RWPE2 (cell line): ENCODE results near the gene E4F1.
A peak's percentile ranks its signal among the peaks of the same experiment; 100 is the strongest.

Experiments
- ATAC-seq: fragments of 200-7000 bp; cut with Tn5 transposase; 3 replicates; pipeline ENCODE4 v1.9.1; 2021; ENCODE audit warnings: low read depth
- DNase-seq: peaks from one replicate; pipeline ENCODE4 v3.0.0-alpha.2; 2020; ENCODE audit warnings: low spot score
- H3K27ac ChIP-seq: fragments of 450-650 bp; 2 replicates; pipeline ENCODE4 v1.5.1; 2017; ENCODE audit warnings: mild to moderate bottlenecking; ENCODE audit not compliant: poor library complexity, severe bottlenecking
- H3K27me3 ChIP-seq: fragments of 250-450 bp; sonication (Bioruptor Pico); 2 replicates; pipeline ENCODE4 v1.5.1; 2021; ENCODE audit warnings: mild to moderate bottlenecking, moderate library complexity; ENCODE audit not compliant: insufficient read depth, poor library complexity, severe bottlenecking
- H3K36me3 ChIP-seq: fragments of 250-450 bp; sonication (Bioruptor Pico); 2 replicates; pipeline ENCODE4 v1.5.1; 2020; ENCODE audit warnings: low read depth, mild to moderate bottlenecking, moderate library complexity
- H3K4me1 ChIP-seq: fragments of 250-450 bp; sonication (Bioruptor Pico); 2 replicates; pipeline ENCODE4 v1.5.1; 2021; ENCODE audit warnings: mild to moderate bottlenecking, moderate library complexity; ENCODE audit not compliant: insufficient read depth, poor library complexity, severe bottlenecking
- H3K4me3 ChIP-seq: fragments of 250-450 bp; sonication (Bioruptor Pico); 2 replicates; pipeline ENCODE4 v1.5.1; 2021; ENCODE audit warnings: mild to moderate bottlenecking, moderate library complexity; ENCODE audit not compliant: severe bottlenecking
- H3K9me3 ChIP-seq: fragments of 250-450 bp; sonication (Bioruptor Pico); 2 replicates; pipeline ENCODE4 v1.5.1; 2021; ENCODE audit warnings: mild to moderate bottlenecking, moderate library complexity; ENCODE audit not compliant: severe bottlenecking
- TF ChIP-seq, protein P1 (sequence below): fragments of 450-650 bp; IDR thresholded peaks from one replicate; pipeline ENCODE4 v1.5.1; 2017; ENCODE audit warnings: mild to moderate bottlenecking, moderate library complexity; ENCODE audit not compliant: poor library complexity, severe bottlenecking

E4F1 gene

DNA sequence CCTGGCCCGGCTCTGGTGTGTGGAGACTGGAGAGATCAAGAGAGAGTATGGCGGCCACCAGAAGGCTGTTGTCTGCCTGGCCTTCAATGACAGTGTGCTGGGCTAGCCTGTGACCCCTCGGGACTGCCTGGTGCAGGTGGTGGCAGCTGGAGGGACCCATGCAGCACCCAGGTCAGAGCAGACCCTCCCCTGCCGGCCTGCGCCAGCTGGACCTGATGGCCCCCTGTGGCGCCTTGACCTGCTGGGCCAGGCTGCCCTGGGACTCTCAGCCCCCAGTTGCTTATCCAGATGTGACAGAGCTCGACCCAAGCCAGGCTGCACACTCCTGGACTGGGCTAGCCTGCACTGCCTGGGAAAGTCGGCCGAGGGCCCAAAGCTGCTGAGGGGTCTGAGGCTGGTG, 14.6 kb upstream of the E4F1 start:
- DNase-seq (peak; percentile 66), ATAC-seq (no peak)
- no peak overlapping the region for H3K4me3 ChIP-seq
- TF ChIP-seq, protein P1, sequence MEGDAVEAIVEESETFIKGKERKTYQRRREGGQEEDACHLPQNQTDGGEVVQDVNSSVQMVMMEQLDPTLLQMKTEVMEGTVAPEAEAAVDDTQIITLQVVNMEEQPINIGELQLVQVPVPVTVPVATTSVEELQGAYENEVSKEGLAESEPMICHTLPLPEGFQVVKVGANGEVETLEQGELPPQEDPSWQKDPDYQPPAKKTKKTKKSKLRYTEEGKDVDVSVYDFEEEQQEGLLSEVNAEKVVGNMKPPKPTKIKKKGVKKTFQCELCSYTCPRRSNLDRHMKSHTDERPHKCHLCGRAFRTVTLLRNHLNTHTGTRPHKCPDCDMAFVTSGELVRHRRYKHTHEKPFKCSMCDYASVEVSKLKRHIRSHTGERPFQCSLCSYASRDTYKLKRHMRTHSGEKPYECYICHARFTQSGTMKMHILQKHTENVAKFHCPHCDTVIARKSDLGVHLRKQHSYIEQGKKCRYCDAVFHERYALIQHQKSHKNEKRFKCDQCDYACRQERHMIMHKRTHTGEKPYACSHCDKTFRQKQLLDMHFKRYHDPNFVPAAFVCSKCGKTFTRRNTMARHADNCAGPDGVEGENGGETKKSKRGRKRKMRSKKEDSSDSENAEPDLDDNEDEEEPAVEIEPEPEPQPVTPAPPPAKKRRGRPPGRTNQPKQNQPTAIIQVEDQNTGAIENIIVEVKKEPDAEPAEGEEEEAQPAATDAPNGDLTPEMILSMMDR, result no peak
- H3K4me1 ChIP-seq, result peaks cover 8% of the 10 kb centered on the region
- no peak overlapping the region for H3K27ac ChIP-seq
- no peaks in the 10 kb centered on the region for H3K9me3 ChIP-seq
- peaks cover 44% of the 10 kb centered on the region for H3K36me3 ChIP-seq
- no peaks in the 10 kb centered on the region for H3K27me3 ChIP-seq

- Histone ChIP-seq H3K27me3 (no peaks in the 10 kb centered on the region), H3K36me3 (peaks cover 44% of the 10 kb centered on the region), H3K4me3 (no peak overlapping the region), H3K9me3 (no peaks in the 10 kb centered on the region), H3K27ac (no peak overlapping the region), H3K4me1 (peaks cover 8% of the 10 kb centered on the region)
- DNase-seq (peak; percentile 63), ATAC-seq (no peak)
- TF ChIP-seq, protein P1, result no peak
Measured at GRCh38 chr16:2209258-2210008, 14.0 kb upstream of the E4F1 start.

GRCh38 chr16:2210009-2210332, 13.4 kb upstream of the E4F1 start:
- ATAC-seq (no peak), DNase-seq (peak; percentile 63)
- Histone ChIP-seq H3K9me3 (no peaks in the 10 kb centered on the region), H3K4me1 (peaks cover 8% of the 10 kb centered on the region), H3K36me3 (peaks cover 44% of the 10 kb centered on the region), H3K27ac (no peak overlapping the region), H3K4me3 (no peak overlapping the region), H3K27me3 (no peaks in the 10 kb centered on the region)
- TF ChIP-seq, protein P1, result no peak

DNA sequence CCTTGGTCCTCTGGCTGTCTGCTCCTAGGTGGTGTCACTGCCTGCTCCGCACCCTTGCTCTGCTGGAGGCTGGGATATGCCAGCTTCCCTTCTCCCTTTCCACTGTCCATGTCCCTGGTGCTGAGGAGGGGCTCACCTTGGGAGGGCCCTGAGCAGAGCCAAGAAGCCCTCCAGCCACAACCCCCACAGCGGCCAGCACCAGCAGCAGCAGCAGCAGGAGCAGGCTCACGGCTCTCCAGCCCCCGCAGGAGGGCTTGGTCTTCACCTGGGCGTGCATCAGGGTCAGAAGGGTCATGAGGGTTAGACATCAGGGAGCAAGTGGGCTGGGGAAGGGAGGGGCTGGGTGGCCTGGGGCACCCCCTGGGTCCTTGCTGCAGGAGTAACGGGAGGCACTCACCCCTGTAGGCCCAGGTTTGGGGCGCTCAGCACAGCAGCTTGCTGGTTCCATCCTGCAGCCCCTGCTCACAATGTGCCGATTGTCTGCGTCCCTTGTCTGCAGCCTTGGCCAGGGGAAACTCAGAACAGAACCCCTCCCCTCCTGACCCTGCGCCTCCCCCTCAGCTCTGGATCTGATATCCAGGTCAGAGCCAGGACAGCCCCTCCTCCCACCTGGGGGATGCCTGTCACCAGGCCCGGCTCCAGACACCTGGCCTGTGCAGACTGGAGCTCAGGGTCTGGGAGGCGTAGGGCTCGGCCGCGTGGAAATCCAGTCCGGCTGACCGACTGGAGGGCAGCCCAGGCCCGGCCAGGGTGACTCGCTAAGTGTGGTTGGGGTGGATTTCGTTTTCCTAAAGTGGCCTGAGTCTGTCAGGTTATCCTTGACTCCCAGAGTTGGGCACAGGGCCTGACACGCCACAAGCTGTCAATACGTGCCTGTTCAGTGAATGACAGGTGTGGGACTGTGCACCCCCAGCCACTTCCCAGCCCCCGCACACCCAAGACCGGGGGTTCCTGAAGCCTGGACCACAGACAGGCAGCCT, 12.7 kb upstream of the E4F1 start, which contains the start of gene BRICD5:
Gene BRICD5, minus strand, starts transcription at position 478 of the 980 bp plus-strand sequence. Its CDS starts 30 bp downstream, at position 448.
- DNase-seq (peak; percentile 57), ATAC-seq (no peak)
- H3K9me3 ChIP-seq, result no peaks in the 10 kb centered on the region
- H3K27me3 ChIP-seq, result no peaks in the 10 kb centered on the region
- H3K4me1 ChIP-seq, result peaks cover 8% of the 10 kb centered on the region
- H3K4me3 ChIP-seq, result no peak within 1 kb of the TSS
- peak within 1 kb of the TSS; percentile 84 for H3K27ac ChIP-seq
- H3K36me3 ChIP-seq, result peaks cover 44% of the 10 kb centered on the region
- TF ChIP-seq, protein P1, result no peak
